ENCODE data around the gene ZNF19. TPM values are rescaled to one million over a fixed set of nuclear protein-coding genes. Genes with fewer than 3 reads are reported as not detected.

The ZNF19 gene
- total and polyA plus RNA-seq, 2 of the 8 experiments (the other 6 are each of a cell fraction or from before 2014, with no cell fraction given) = 1.5 to 3.5 TPM

- no peaks in the 10 kb centered on the region for H3K9me3 ChIP-seq (ENCODE audit: insufficient read depth in 2 of 2, low read depth in 1 of 2, low read length in 1 of 2)
- POLR2A ChIA-PET (ENCODE audit: partially characterized antibody) = interaction anchor here (1.1 kb wide), 2 partner anchors 9 to 13 kb away, joined by 3 to 5 read pairs; partner anchors contain the start of gene ZNF23
- no peak for FAIRE-seq
- TF ChIP-seq TAF1 (IDR thresholded peaks at IDR 0.05; ENCODE audit: low read depth, low read length) (no peak), HDAC6 (IDR thresholded peaks at IDR 0.05; ENCODE audit: low read depth, low read length) (no peak), CBX5 (IDR thresholded peaks at IDR 0.05; ENCODE audit: low read depth, low read length) (no peak)
Observed at GRCh38 chr16:71474864-71475263, 14.3 kb downstream of the ZNF19 start.

More at GRCh38 chr16:71474864-71475263, 14.3 kb downstream of the ZNF19 start:
- no peak overlapping the region for H3K27ac ChIP-seq (ENCODE audit: low read depth, low read length)
- CTCF ChIA-PET (ENCODE audit: partially characterized antibody) = interaction anchor here (1.0 to 1.8 kb wide), 7 partner anchors 10 to 163 kb away, joined by 3 to 6 read pairs (median 4); no protein-coding TSS in a partner anchor
- no peak overlapping the region for H4K5ac ChIP-seq (ENCODE audit: insufficient read length, low read depth, low read length)
- H3K27me3 ChIP-seq (replicated peaks in 1 of 4; ENCODE audit: control insufficient read depth in 3 of 4, extremely low read depth in 1 of 4, insufficient read depth in 3 of 4, low read length in 3 of 4) = no peaks in the 10 kb centered on the region
- no peak overlapping the region for H2BK20ac ChIP-seq (ENCODE audit: low read length)
- no peaks in the 10 kb centered on the region; the same call in 1 of the 2 replicates for H3K79me1 ChIP-seq (ENCODE audit: low read depth, low read length)
- H3K14ac ChIP-seq (ENCODE audit: insufficient read length) = no peak overlapping the region
- H2AK5ac ChIP-seq (ENCODE audit: low read depth, low read length) = no peak overlapping the region
- no peak overlapping the region for H2AFZ ChIP-seq (ENCODE audit: low read length)
- no peak overlapping the region for H2BK15ac ChIP-seq (ENCODE audit: low read length)
- no peaks in the 10 kb centered on the region for H3K4me1 ChIP-seq (replicated peaks in 1 of 4; ENCODE audit: control insufficient read depth in 3 of 4, insufficient read depth in 4 of 4, low read length in 3 of 4)
- no peak for DNase-seq (ENCODE audit: low read depth in 1 of 2, low spot score in 2 of 2)
- no peak overlapping the region for H4K91ac ChIP-seq (replicated peaks; ENCODE audit: insufficient read length, low read length)
- no peak overlapping the region for H2BK5ac ChIP-seq (ENCODE audit: low read depth, low read length)
- no peak overlapping the region for H3K23ac ChIP-seq (ENCODE audit: insufficient read length)
- 87% methylated on average over 3 of the region's 3 CpGs; no CpG with 5 or more reads in 1 of the 2 experiments for WGBS, 2 experiments (ENCODE audit: extremely low coverage in 1 of 2, insufficient coverage in 1 of 2, insufficient read length in 1 of 2, insufficient replicate concordance in 2 of 2, low coverage in 1 of 2, low lambda C conversion rate in 2 of 2, missing lambda C conversion rate in 1 of 2)
- H3K4me3 ChIP-seq (ENCODE audit: extremely low read depth in 1 of 4, insufficient read depth in 2 of 4, low read depth in 3 of 4, low read length in 4 of 4) = no peak overlapping the region
- no peak overlapping the region for H2BK12ac ChIP-seq (ENCODE audit: low read depth, low read length)
- H4K20me1 ChIP-seq (replicated peaks in 1 of 2; ENCODE audit: control insufficient read depth in 1 of 2, insufficient read depth in 2 of 2, low read length in 2 of 2) = peaks cover 0 to 2% of the 10 kb centered on the region in 2 experiments
- no peak overlapping the region for H3K4me2 ChIP-seq (ENCODE audit: insufficient read depth in 1 of 2, low read depth in 2 of 2, low read length in 2 of 2)
- no peak overlapping the region for H3K18ac ChIP-seq (ENCODE audit: extremely low read depth, low read length)
- H3K56ac ChIP-seq (replicated peaks; ENCODE audit: insufficient read length, low read depth, low read length) = no peak overlapping the region
- no peak overlapping the region for H2BK120ac ChIP-seq (replicated peaks; ENCODE audit: low read depth, low read length)
- no peaks in the 10 kb centered on the region for H3K23me2 ChIP-seq (ENCODE audit: low read depth, low read length)
- H3K36me3 ChIP-seq (ENCODE audit: control insufficient read depth in 2 of 4, insufficient read depth in 4 of 4, low read length in 3 of 4) = peaks cover 0 to 2% (median 2%) of the 10 kb centered on the region in 4 experiments; a peak in 2 of 8 replicates
- no peak overlapping the region for H4K8ac ChIP-seq (ENCODE audit: extremely low read depth, insufficient read depth, low read length)
- H3K9ac ChIP-seq (replicated peaks in 1 of 4; ENCODE audit: extremely low read depth in 1 of 4, low read depth in 3 of 4, low read length in 3 of 4) = no peak overlapping the region
- no peak overlapping the region for H3K4ac ChIP-seq (replicated peaks; ENCODE audit: insufficient read length, low read depth, low read length)
- no peaks in the 10 kb centered on the region for H3K79me2 ChIP-seq (ENCODE audit: control insufficient read depth in 1 of 2, insufficient read depth in 2 of 2, low read length in 2 of 2)

Data from H1 (cell line).